HepG2 (cell line): Measurements from ENCODE around the gene CASP3. TPM values are rescaled to one million over a fixed set of nuclear protein-coding genes. Genes with fewer than 3 reads are reported as not detected.

Source experiments
- AGO1 ChIP-seq: fragments of 200-400 bp; formaldehyde crosslinking; IDR thresholded peaks from 2 replicates; pipeline ENCODE4 v1.6.1; 2017; ENCODE audit warnings: mild to moderate bottlenecking, low read depth, low read length, moderate library complexity; ENCODE audit not compliant: poor library complexity, severe bottlenecking
- DR1 ChIP-seq: sonication (generic); formaldehyde crosslinking; IDR thresholded peaks from 2 replicates; pipeline ENCODE4 v1.8.0; 2021; ENCODE audit warnings: mild to moderate bottlenecking, missing genetic modification reagents, inconsistent platforms
- ETV5 ChIP-seq: IDR thresholded peaks from 2 replicates; pipeline ENCODE4 v1.6.1; 2018; ENCODE audit warnings: missing biosample characterization, missing genetic modification reagents, inconsistent platforms, borderline replicate concordance
- KDM2A ChIP-seq: sonication (generic); formaldehyde crosslinking; IDR thresholded peaks from 2 replicates; pipeline ENCODE4 v1.4.0; 2020; ENCODE audit warnings: low read depth, missing genetic modification reagents, borderline replicate concordance
- KDM5B ChIP-seq: sonication (generic); formaldehyde crosslinking; IDR thresholded peaks from 2 replicates; pipeline ENCODE4 v1.4.0; 2020; ENCODE audit warnings: missing genetic modification reagents, mild to moderate bottlenecking, borderline replicate concordance
- MTA1 ChIP-seq: sonication (generic); formaldehyde crosslinking; IDR thresholded peaks from 2 replicates; pipeline ENCODE4 v1.4.0; 2020; ENCODE audit warnings: missing genetic modification reagents, mild to moderate bottlenecking, borderline replicate concordance
- NFKBIZ ChIP-seq: IDR thresholded peaks from 2 replicates; pipeline ENCODE4 v1.6.1; 2018; ENCODE audit warnings: missing genetic modification reagents, missing compliant biosample characterization
- NR2C2 ChIP-seq: sonication (generic); formaldehyde crosslinking; IDR thresholded peaks from 2 replicates; pipeline ENCODE4 v1.4.0; 2020; ENCODE audit warnings: missing genetic modification reagents, mild to moderate bottlenecking, moderate library complexity, borderline replicate concordance
- NR2F2 ChIP-seq: IDR thresholded peaks from 2 replicates; pipeline ENCODE4 v1.6.1; 2012; ENCODE audit warnings: low read depth, inconsistent platforms, borderline replicate concordance
- TOPORS ChIP-seq: sonication (generic); formaldehyde crosslinking; IDR thresholded peaks from 2 replicates; pipeline ENCODE4 v1.8.0; 2023; ENCODE audit warnings: mild to moderate bottlenecking, missing genetic modification reagents
- ZFX ChIP-seq: sonication (generic); formaldehyde crosslinking; IDR thresholded peaks from 2 replicates; pipeline ENCODE4 v1.4.0; 2020; ENCODE audit warnings: mild to moderate bottlenecking, low read depth, missing genetic modification reagents, moderate library complexity
- ZFYVE20 ChIP-seq: sonication (generic); formaldehyde crosslinking; IDR thresholded peaks from 2 replicates; pipeline ENCODE4 v1.8.0; 2023; ENCODE audit warnings: low read depth, mild to moderate bottlenecking, moderate library complexity, missing genetic modification reagents, borderline replicate concordance
- ZKSCAN8 ChIP-seq: IDR thresholded peaks from 2 replicates; pipeline ENCODE4 v1.6.1; 2016; ENCODE audit warnings: borderline replicate concordance, missing genetic modification reagents, missing compliant biosample characterization
- ZMAT3 ChIP-seq: sonication (generic); formaldehyde crosslinking; conservative IDR thresholded peaks from 2 replicates; pipeline ENCODE4 v1.7.0; 2021; ENCODE audit warnings: missing genetic modification reagents
- ZNF225 ChIP-seq: sonication (generic); formaldehyde crosslinking; IDR thresholded peaks from 2 replicates; pipeline ENCODE4 v1.4.0; 2020; ENCODE audit warnings: mild to moderate bottlenecking, missing genetic modification reagents
- ZNF253 ChIP-seq: sonication (generic); formaldehyde crosslinking; IDR thresholded peaks from 2 replicates; pipeline ENCODE4 v1.8.0; 2022; ENCODE audit warnings: mild to moderate bottlenecking, missing genetic modification reagents, borderline replicate concordance
- ZNF431 ChIP-seq: sonication (generic); formaldehyde crosslinking; IDR thresholded peaks from 2 replicates; pipeline ENCODE4 v1.9.0; 2022; ENCODE audit warnings: missing genetic modification reagents, low read depth, mild to moderate bottlenecking, borderline replicate concordance
- ZNF530 ChIP-seq: sonication (generic); formaldehyde crosslinking; IDR thresholded peaks from 2 replicates; pipeline ENCODE4 v1.5.0; 2020; ENCODE audit warnings: low read depth, mild to moderate bottlenecking, missing genetic modification reagents
- ZNF614 ChIP-seq: IDR thresholded peaks from 2 replicates; pipeline ENCODE4 v1.6.1; 2018; ENCODE audit warnings: missing biosample characterization, missing genetic modification reagents, inconsistent platforms, borderline replicate concordance
- ZNF792 ChIP-seq: IDR thresholded peaks from 2 replicates; pipeline ENCODE4 v1.6.1; 2016
- polyA plus RNA-seq, 8 experiments: library from polyadenylated mRNA; depleted of rRNA in 3 of 8; stranded (reverse) in 7 of 8; unstranded in 1 of 8; fragments of >200 nt; fragmentation: Illumina TruSeq in 4 of 8; extraction: Trizol in 4 of 8; gene quantifications; 2 replicates each; pipeline versions ENCODE4 v1.2.1 to v1.2.3, GENCODE V29; 2011 to 2016; ENCODE audit warnings: low read depth in 4 of 8, missing spikeins in 1 of 8, mixed read lengths in 1 of 8; ENCODE audit not compliant: insufficient read depth in 1 of 8
- total RNA-seq, 5 experiments: library from RNA; depleted of rRNA; stranded (reverse); fragments of >200 nt; fragmentation: Illumina TruSeq; extraction: Trizol; gene quantifications; 2 replicates each; pipeline ENCODE4 v1.2.3, GENCODE V29; 2016; ENCODE audit warnings: low read depth in 1 of 5

CASP3 gene
- total and polyA plus RNA-seq, 2 of the 13 experiments (the other 11 are each of a cell fraction or from before 2014, with no cell fraction given), result 26.0 to 77.8 TPM

DNA sequence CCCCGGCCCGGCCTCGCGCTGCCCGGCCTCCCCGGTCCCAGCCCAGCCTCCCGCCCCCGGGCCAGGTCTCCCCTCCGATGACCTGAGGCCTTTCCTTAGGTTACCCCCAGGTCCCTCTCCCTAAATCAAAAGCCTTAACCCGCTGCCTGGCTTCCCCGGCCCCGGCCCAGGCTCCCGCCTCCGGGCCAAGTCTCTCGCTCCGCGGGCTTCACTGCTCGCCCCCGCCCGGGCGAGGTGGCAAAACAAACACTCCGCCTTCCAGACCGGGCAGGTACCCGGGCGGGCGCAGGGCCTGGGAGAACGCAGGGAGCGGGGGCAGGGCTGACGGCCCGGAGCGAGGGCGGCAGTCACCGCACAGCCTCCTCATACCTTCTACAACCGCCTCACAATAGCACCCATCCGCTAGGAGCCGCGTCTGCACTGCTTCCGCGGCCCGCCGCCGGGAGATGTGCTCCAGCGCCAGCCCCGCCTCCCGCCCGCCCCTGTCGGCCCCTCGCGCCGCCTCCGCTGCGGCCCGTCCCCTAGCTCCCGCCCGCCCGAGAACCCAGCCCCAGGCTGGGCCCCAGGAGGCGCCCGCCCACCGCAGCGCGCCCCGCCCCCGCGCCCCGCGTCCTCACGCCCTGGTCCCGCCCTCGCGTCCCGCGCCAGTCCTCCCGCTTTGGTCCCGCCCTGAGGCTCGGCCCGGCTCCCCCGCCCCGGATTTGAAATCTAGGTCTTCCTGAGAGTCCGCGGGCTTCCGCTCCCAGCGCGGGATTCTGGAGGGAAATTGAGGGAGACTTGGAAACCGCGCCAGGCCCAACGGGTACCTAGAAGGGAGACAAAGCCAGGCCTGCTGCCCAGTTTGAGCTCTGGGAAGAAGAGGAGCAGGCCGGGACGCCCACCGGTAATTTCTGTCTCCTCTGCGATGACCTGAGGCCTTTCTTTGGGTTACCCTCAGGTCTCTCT, at the start of gene CASP3, which contains the start of gene PRIMPOL (continued):
- no peak for TF ChIP-seq NFKBIZ (CRISPR knock-in tag)
- no peak for TF ChIP-seq ZNF614 (CRISPR knock-in tag)
- peak; percentile 13; the same call in 1 of the 2 replicates for TF ChIP-seq NR2F2
- TF ChIP-seq ZFYVE20 (CRISPR knock-in tag), result no peak
- no peak for TF ChIP-seq MTA1
- peak; percentile 92 for TF ChIP-seq ZFX (CRISPR knock-in tag)
- peak; percentile 20 for TF ChIP-seq ZMAT3 (CRISPR knock-in tag)
- TF ChIP-seq TOPORS (CRISPR knock-in tag), result no peak; the same call in 1 of the 2 replicates
- 0 out of 2 replicates have a peak, but pooled peaks have one; percentile 36 for TF ChIP-seq ZNF431 (CRISPR knock-in tag)
- no peak for TF ChIP-seq ZKSCAN8
- peak; percentile 64; the same call in 1 of the 2 replicates for TF ChIP-seq DR1
- TF ChIP-seq AGO1, result no peak
- TF ChIP-seq ZNF225 (CRISPR knock-in tag), result no peak
- TF ChIP-seq ZNF792 (CRISPR knock-in tag), result 0 out of 2 replicates have a peak, but pooled peaks have one; percentile 49
- TF ChIP-seq NR2C2 (CRISPR knock-in tag), result peak; percentile 94
- peak; percentile 57 for TF ChIP-seq KDM2A (CRISPR knock-in tag)
- TF ChIP-seq ZNF253 (CRISPR knock-in tag), result 0 out of 2 replicates have a peak, but pooled peaks have one; percentile 46
- TF ChIP-seq ZNF530 (CRISPR knock-in tag), result no peak
- peak; percentile 63; the same call in 1 of the 2 replicates for TF ChIP-seq ETV5
- TF ChIP-seq KDM5B (CRISPR knock-in tag), result peak; percentile 63
- TF ChIP-seq, all 625 proteins: peak for 167
